KOPT-K1 (cell line): Measurements from ENCODE around the gene AGAP1.

ENCODE experiments used
- H3K27ac ChIP-seq: fragments of 200-600 bp; sonication (generic); 2 replicates; pipeline ENCODE4 v1.5.1; 2016; ENCODE audit warnings: antibody characterized with exemption, mild to moderate bottlenecking, low read depth, low read length; ENCODE audit not compliant: poor library complexity, severe bottlenecking
- H3K36me3 ChIP-seq: fragments of 200-600 bp; sonication (generic); 2 replicates; pipeline ENCODE4 v1.5.1; 2017; ENCODE audit warnings: antibody characterized with exemption, mild to moderate bottlenecking, low read length, moderate library complexity; ENCODE audit not compliant: insufficient read depth
- H3K9me3 ChIP-seq: fragments of 200-600 bp; sonication (generic); 2 replicates; pipeline ENCODE4 v1.5.1; 2017; ENCODE audit warnings: antibody characterized with exemption, low read length, mild to moderate bottlenecking; ENCODE audit not compliant: insufficient read depth, poor library complexity, severe bottlenecking

Gene AGAP1

GRCh38 chr2:235820571-235820970 lies 326.7 kb downstream of the AGAP1 start:
- H3K27ac ChIP-seq = no peak overlapping the region
- no peaks in the 10 kb centered on the region for H3K36me3 ChIP-seq
- H3K9me3 ChIP-seq = no peaks in the 10 kb centered on the region

- no peak overlapping the region for H3K27ac ChIP-seq
- no peaks in the 10 kb centered on the region for H3K36me3 ChIP-seq
- H3K9me3 ChIP-seq = no peaks in the 10 kb centered on the region
These were observed 330.5 kb downstream of the AGAP1 start for GRCh38 chr2:235824331-235824730.

GRCh38 chr2:235825946-235826345 lies 332.1 kb downstream of the AGAP1 start:
- H3K36me3 ChIP-seq = no peaks in the 10 kb centered on the region
- no peaks in the 10 kb centered on the region for H3K9me3 ChIP-seq
- no peak overlapping the region for H3K27ac ChIP-seq

- H3K27ac ChIP-seq = no peak overlapping the region
- H3K36me3 ChIP-seq = no peaks in the 10 kb centered on the region
- no peaks in the 10 kb centered on the region for H3K9me3 ChIP-seq
These were observed 333.0 kb downstream of the AGAP1 start for GRCh38 chr2:235826826-235827225.

GRCh38 chr2:235827585-235827992 lies 333.7 kb downstream of the AGAP1 start:
- Histone ChIP-seq H3K9me3 (no peaks in the 10 kb centered on the region), H3K27ac (no peak overlapping the region), H3K36me3 (no peaks in the 10 kb centered on the region)

- H3K9me3 ChIP-seq = no peaks in the 10 kb centered on the region
- H3K36me3 ChIP-seq = no peaks in the 10 kb centered on the region
- no peak overlapping the region for H3K27ac ChIP-seq
These were observed 335.9 kb downstream of the AGAP1 start for GRCh38 chr2:235829726-235830125.

GRCh38 chr2:235831755-235832154 lies 337.9 kb downstream of the AGAP1 start:
- no peaks in the 10 kb centered on the region for H3K9me3 ChIP-seq
- H3K36me3 ChIP-seq = no peaks in the 10 kb centered on the region
- no peak overlapping the region for H3K27ac ChIP-seq

- Histone ChIP-seq H3K9me3 (no peaks in the 10 kb centered on the region), H3K27ac (no peak overlapping the region), H3K36me3 (no peaks in the 10 kb centered on the region)
These were observed 339.1 kb downstream of the AGAP1 start for GRCh38 chr2:235832941-235833340.

GRCh38 chr2:235833971-235834620 lies 340.3 kb downstream of the AGAP1 start:
- Histone ChIP-seq H3K27ac (no peak overlapping the region), H3K9me3 (no peaks in the 10 kb centered on the region), H3K36me3 (no peaks in the 10 kb centered on the region)

GRCh38 chr2:235834781-235835180 lies 340.9 kb downstream of the AGAP1 start:
- Histone ChIP-seq H3K27ac (no peak overlapping the region), H3K36me3 (no peaks in the 10 kb centered on the region), H3K9me3 (no peaks in the 10 kb centered on the region)

GRCh38 chr2:235835810-235836209 lies 342.0 kb downstream of the AGAP1 start:
- H3K27ac ChIP-seq = no peak overlapping the region
- H3K9me3 ChIP-seq = no peaks in the 10 kb centered on the region
- H3K36me3 ChIP-seq = no peaks in the 10 kb centered on the region

GRCh38 chr2:235836491-235836911 lies 342.7 kb downstream of the AGAP1 start:
- no peaks in the 10 kb centered on the region for H3K9me3 ChIP-seq
- no peaks in the 10 kb centered on the region for H3K36me3 ChIP-seq
- H3K27ac ChIP-seq = no peak overlapping the region

GRCh38 chr2:235839226-235839625 lies 345.4 kb downstream of the AGAP1 start:
- H3K27ac ChIP-seq = no peak overlapping the region
- no peaks in the 10 kb centered on the region for H3K9me3 ChIP-seq
- no peaks in the 10 kb centered on the region for H3K36me3 ChIP-seq

- H3K9me3 ChIP-seq = no peaks in the 10 kb centered on the region
- H3K36me3 ChIP-seq = no peaks in the 10 kb centered on the region
- H3K27ac ChIP-seq = no peak overlapping the region
These were observed 346.1 kb downstream of the AGAP1 start for GRCh38 chr2:235839974-235840373.

GRCh38 chr2:235841863-235842262 lies 348.0 kb downstream of the AGAP1 start:
- Histone ChIP-seq H3K27ac (no peak overlapping the region), H3K36me3 (no peaks in the 10 kb centered on the region)

GRCh38 chr2:235842941-235843340 lies 349.1 kb downstream of the AGAP1 start:
- Histone ChIP-seq H3K9me3 (no peaks in the 10 kb centered on the region), H3K27ac (no peak overlapping the region), H3K36me3 (no peaks in the 10 kb centered on the region)

More at GRCh38 chr2:235841863-235842262, 348.0 kb downstream of the AGAP1 start:
- no peaks in the 10 kb centered on the region for H3K9me3 ChIP-seq
